T1000 (cell line): ENCODE results near the gene CNPY3.
"Not testable (repeated sequence)": the region's sequence is repeated elsewhere in the genome, so short reads cannot be mapped to it uniquely, and the experiment has no call there.

Experiments
- DNase-seq: peaks from one replicate; lab custom pipeline; 2025; ENCODE audit warnings: mixed read lengths; lab: John Stamatoyannopoulos, UW

CNPY3 gene

DNA sequence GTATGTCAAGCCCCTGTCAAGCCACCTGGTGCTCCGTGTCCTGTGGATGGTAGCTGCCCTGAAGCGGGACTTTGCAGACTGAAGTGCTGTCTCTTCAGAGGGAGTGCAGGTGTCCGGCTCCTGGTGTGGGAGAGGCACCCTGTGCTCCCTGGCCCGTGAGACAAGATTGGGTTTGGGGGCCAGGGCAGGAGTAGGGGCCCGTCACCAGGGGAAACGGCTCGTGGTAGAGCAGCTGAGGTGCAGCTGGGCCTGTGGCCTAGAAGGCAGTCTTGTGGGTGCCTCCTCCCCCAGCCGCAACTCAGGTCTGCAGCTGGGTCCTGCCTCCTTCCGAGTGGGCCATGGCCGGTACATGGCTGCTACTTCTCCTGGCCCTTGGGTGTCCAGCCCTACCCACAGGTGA is 13.5 kb upstream of the CNPY3 start, which contains the start of gene PTCRA:
PTCRA (plus strand) TSS at position 322 of the 400 bp plus-strand sequence; CDS start at position 339, 17 bp downstream.
- DNase-seq = no peak

DNA sequence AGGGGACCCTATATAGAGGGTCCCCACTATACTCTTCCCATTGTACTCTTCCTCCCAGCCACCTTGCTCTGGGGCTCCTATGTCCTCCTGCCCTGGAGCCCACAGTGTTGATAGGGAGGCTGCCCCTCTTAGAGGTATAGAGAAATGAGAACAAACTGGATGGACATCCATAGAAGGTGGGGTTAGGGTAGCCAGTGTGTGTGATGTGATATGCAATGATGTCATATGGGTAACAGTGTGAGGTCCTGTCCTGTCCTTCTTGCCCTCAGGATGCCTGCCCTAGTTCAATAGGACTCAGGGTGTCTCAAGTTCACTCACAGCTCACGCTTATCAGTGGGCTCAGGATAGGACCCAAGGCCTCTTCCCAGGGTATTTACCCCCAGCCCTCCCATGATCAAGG is 13.0 kb upstream of the CNPY3 start:
- DNase-seq = no peak

GRCh38 chr6:42921801-42922200 is 7.5 kb upstream of the CNPY3 start:
- DNase-seq = no peak

DNA sequence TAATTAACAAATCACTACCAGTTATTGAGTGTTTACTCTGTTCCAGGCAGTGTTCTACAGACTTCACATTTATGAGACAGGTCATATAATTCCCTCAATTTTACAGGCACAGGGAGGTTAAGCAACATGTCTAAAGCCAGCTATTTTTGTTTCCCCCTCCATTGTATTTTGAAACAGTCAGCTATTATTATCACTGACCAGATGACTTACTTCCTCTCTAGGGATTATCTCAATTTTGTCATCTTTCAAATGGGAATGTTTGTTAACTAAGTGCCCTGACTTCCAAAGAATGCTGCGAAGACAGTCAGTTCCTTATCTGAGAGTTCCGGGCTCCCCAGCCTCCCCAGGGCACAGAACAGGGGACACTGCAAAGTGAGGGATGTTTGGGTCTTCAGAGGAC is 5.6 kb upstream of the CNPY3 start:
- no peak for DNase-seq

DNA sequence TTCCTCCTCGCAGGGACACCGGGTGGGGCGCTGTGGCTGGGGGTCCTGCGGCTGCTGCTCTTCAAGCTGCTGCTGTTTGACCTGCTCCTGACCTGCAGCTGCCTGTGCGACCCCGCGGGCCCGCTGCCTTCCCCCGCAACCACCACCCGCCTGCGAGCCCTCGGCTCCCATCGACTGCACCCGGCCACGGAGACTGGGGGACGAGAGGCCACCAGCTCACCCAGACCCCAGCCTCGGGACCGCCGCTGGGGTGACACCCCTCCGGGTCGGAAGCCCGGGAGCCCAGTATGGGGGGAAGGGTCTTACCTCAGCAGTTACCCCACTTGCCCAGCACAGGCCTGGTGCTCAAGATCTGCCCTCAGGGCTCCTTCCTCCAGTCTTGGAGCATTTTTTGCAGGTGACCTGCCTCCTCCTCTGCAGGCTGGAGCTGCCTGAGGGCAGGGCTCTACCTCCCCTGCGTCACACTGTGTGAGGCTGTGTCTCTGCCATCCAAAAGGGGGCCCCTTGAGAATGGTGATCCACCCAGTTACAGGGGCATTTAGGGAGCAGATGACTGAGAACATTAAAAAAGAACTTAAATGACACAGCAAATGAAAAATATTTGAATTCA is 3.9 kb upstream of the CNPY3 start:
- no peak for DNase-seq

GRCh38 chr6:42929821-42930360 is 611 bp downstream of the CNPY3 start:
- peak; percentile 28 for DNase-seq

- no peak for DNase-seq
Observed at GRCh38 chr6:42932412-42932811, 3.1 kb downstream of the CNPY3 start.

- DNase-seq = no peak
Observed at GRCh38 chr6:42933205-42933604, 3.9 kb downstream of the CNPY3 start.

- DNase-seq = no peak
Observed at GRCh38 chr6:42935322-42935721, 6.0 kb downstream of the CNPY3 start.

GRCh38 chr6:42936398-42936797 is 7.1 kb downstream of the CNPY3 start:
- DNase-seq = no peak

GRCh38 chr6:42937548-42938427 is 8.5 kb downstream of the CNPY3 start:
- DNase-seq = no peak

GRCh38 chr6:42938428-42938796 is 9.1 kb downstream of the CNPY3 start:
- DNase-seq = no peak

DNA sequence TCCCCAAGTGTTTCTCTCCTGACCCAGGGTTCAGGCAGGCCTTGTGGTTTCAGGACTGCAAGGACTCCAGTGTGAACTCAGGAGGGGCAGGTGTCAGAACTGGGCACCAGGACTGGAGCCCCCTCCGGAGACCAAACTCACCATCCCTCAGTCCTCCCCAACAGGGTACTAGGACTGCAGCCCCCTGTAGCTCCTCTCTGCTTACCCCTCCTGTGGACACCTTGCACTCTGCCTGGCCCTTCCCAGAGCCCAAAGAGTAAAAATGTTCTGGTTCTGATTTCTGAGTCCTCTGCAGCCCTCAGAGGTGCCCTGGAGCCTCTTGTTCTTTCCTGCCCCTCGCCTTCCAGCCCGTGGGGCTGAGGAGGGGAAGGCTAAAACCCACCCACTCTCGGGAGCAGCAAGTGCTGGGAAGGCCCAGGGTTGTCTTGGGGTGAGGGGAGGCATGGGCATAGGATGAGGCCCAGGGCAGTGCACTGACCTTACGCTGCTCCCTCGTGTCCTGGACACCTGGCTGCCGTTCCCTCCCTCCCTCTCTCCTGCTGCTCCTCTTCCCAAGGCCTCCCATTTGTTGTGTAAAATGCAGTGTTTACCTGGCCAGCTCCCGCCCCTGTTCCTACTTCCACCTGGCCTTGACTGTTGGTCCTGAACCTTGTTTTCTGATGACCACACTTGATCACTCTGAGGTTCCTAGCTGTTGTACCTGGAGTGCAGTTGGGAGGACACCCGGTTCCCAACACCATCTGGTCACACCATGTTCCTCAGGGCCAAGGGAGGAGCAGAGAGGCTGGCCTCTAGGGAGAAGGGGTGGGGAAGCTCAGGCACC is 9.9 kb downstream of the CNPY3 start:
- DNase-seq = no peak

DNA sequence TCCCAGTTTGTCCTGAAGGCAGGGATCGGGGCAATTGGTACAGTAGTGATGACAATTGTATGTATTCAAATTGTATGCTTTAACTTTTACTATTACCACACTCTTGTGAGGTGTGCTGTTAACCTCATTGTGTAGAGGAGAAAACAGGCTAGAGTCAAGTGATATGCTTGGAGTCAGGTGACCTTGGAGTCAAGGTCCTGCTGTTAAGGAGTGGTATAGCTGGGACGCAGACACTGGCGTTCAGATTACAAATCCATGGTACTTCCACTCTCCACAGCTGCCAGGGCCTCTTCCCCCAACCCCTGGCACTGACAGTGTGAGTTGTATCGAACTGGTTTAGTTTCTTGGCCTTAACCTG is 10.5 kb downstream of the CNPY3 start:
- DNase-seq = no peak

DNA sequence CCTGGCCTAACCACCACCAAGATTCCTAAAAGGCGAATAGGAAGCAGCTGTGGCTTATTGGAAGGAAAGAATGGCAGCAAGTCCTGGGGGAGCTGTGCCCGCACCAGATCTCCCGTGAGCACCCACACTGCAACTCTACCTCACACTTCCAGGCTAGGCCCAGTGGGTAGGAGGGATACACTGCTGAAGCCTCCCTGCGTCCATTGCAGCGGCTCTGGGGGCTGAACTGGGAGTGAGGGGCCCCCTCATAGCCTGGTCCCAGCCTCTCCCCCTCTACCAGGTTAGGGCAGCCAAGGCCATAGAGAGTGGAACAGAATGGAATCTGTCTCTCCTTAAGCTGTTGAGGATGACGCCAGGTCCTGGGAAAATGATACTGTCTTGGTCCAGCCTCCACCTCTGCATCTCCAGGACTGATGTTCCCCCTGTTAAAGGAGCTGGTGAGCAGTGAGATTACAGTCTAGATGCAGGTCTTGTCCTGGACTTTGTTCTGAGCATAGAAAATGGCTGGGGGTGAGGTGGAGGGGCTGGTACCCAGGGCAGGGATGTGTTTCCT is 11.3 kb downstream of the CNPY3 start:
- no peak for DNase-seq

DNA sequence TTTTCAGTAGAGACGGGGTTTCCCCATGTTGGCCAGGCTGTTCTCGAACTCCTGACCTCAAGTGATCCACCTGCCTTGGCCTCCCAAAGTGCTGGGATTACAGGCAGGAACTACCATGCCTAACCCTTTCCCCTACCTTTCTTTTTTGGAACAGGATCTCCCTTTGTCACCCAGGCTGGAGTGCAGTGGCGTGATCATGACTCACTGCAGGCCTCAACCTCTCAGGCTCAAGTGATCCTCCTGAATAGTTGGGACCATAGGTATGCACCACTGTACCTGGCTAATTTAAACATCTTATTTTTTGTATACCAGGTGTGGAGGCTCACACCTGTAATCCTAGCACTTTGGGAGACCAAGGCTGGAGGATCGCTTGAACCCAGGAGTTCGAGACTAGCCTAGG is 12.1 kb downstream of the CNPY3 start:
- DNase-seq = not testable (repeated sequence)

- no peak for DNase-seq
Observed at GRCh38 chr6:42942444-42942843, 13.2 kb downstream of the CNPY3 start.

GRCh38 chr6:42947950-42948349 is 18.7 kb downstream of the CNPY3 start:
- DNase-seq = no peak

GRCh38 chr6:42952389-42952788 is 23.1 kb downstream of the CNPY3 start:
- DNase-seq = no peak

GRCh38 chr6:42954405-42954804 is 25.1 kb downstream of the CNPY3 start:
- not testable (repeated sequence) for DNase-seq

DNA sequence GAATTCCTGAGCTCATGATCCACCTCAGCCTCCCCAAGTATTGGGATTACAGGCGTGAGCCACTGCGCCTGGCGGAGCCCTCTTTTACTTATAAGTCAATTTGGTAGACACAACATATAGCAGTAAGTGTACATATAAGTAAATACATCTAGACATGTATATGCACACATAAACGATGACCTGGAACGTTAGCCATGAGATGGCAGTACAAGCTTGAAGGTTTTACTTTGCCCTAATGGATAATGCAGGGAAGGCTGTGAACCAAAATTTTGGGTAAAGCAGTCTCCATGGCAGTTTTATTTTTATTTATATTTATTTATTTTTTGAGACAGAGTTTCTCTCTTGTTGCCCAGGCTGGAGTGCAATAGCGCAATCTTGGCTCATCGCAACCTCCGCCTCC is 28.8 kb downstream of the CNPY3 start:
- DNase-seq = no peak

GRCh38 chr6:42959917-42960242 is 30.6 kb downstream of the CNPY3 start:
- no peak for DNase-seq
